Smooth muscle cell of bladder (primary cell): ENCODE measurements around the gene TMEM82. TPM values are rescaled to one million over a fixed set of nuclear protein-coding genes. Genes with fewer than 3 reads are reported as not detected.

Experiments
- total RNA-seq: library from RNA; depleted of rRNA; stranded (reverse); fragments of >200 nt; gene quantifications from 2 replicates; pipeline ENCODE4 v1.2.3, GENCODE V29; 2014

TMEM82 gene
- total RNA-seq = not detected in 2 replicates

DNA sequence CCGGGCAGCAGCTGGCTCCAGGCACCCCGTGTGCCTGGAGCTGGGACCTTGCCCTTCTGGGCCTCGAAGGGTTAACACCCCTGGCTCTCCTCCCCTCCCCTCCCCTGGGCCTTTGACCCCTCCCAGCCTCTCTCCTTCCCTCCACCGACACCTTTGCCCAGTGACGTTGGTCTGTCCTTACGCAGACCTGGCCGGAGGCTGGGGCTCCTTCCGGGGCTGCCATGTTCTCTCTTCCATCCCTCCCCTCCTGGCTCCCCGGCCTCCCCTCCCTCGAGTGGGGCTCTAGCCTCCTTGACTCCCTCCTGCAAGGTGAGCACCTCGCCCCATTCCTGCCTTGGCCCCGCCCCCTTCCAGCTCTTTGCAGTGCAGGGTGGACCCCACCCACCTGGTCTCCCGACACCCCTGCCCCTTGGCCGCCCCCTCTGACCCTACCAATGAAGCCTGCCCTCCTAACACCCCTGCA lies at the start of gene TMEM82:
TSS of gene TMEM82 (plus strand) at position 161 of the 463 bp plus-strand sequence. CDS start at position 222, 61 bp downstream.

DNA sequence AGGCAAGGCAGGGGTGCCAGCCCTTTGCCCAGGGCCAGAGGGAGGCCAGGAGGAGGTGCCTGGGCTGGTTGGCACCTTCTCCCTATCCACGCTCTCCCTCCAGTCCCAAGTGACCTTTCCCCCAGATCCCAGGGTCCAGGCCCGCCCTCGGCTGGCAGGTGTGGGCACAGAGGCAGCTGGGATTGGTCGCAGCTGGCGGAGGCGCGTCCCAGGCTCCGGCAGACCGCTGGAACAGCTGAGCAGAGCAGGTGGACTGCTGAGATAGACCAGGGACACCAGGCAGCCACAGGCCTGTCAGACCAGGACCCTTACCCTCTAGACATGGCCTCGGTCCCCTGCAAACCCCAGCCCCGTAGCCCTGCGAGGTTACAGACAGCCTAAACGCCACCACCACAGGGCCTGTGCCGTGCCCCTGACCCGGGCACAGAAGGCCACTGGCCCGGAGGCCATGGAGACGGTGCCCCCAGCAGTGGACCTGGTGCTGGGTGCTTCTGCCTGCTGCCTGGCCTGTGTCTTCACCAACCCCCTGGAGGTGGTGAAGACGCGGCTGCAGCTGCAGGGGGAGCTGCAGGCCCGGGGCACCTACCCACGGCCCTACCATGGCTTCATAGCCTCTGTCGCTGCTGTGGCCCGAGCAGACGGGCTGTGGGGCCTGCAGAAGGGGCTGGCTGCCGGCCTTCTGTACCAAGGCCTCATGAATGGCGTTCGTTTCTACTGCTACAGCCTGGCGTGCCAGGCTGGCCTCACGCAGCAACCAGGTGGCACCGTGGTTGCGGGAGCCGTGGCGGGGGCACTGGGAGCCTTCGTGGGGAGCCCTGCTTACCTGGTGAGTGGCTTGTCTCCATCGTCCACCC lies 6.0 kb upstream of the TMEM82 start, which contains the start of gene SLC25A34:
TSS of gene SLC25A34 (plus strand) at position 221 of the 854 bp plus-strand sequence. CDS start at position 449, 228 bp downstream.

DNA sequence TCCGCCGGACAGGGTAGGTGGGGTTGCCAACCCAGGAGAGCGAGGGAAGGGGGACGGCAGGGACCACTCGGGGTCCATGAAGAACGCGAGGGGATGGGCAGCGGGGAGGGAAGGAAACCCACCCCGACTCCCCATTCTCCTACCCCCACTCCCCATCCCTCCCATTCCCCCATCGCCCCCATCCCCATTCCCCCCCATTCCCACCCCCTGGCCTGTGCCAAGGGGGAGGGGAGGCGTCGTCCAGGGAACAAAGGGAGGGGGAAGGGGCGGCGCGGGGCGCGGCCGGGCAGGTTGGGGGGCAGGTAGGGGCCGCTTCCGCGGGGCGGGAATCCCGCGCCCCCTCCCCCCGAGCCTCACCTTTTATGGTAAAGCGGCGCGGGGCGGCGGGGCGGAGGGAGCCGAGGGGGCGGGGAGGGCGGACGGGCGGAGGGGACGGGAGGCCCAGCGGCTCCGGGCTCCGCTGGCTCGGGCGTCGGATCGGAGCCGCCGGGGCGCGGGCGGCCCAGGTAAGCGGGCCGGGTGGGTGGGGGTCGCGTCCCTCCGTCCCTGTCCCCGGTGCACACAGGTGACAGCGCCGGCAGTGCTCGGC lies 16.1 kb downstream of the TMEM82 start, which contains the start of gene FBLIM1:
TSS of gene FBLIM1 (plus strand) at position 453 of the 589 bp plus-strand sequence. CDS start 6,189 bp downstream, outside the sequence.

Other genes starting within 250 kb of the TMEM82 start
- 3.9 and 5.5 TPM in 2 replicates for gene CASP9, start 218.3 kb upstream of the TMEM82 start, total RNA-seq
- gene DNAJC16, start 215.7 kb upstream of the TMEM82 start, total RNA-seq = 13.9 and 15.4 TPM in 2 replicates
- 0.83 and 1.6 TPM in 2 replicates for gene AGMAT, start 157.4 kb upstream of the TMEM82 start, total RNA-seq
- 10.0 and 14.5 TPM in 2 replicates for gene DDI2, start 125.0 kb upstream of the TMEM82 start, total RNA-seq
- 49.2 and 83.8 TPM in 2 replicates for gene PLEKHM2, start 58.2 kb upstream of the TMEM82 start, total RNA-seq
- gene SLC25A34, start 6.2 kb upstream of the TMEM82 start, total RNA-seq = 0.14 and 0.37 TPM in 2 replicates
- 34.3 and 44.1 TPM in 2 replicates for gene FBLIM1, start 16.3 kb downstream of the TMEM82 start, total RNA-seq
- gene UQCRHL, start 65.2 kb downstream of the TMEM82 start, total RNA-seq = 4.4 and 11.4 TPM in 2 replicates
- 10.4 and 14.3 TPM in 2 replicates for gene SPEN, start 105.2 kb downstream of the TMEM82 start, total RNA-seq
- 37.0 and 40.1 TPM in 2 replicates for gene ZBTB17, start 233.6 kb downstream of the TMEM82 start, total RNA-seq